Smooth muscle cell (in vitro differentiated cells): ENCODE results near the gene PLN. TPM values are rescaled to one million over a fixed set of nuclear protein-coding genes. Genes with fewer than 3 reads are reported as not detected.

Experiments used
- DNase-seq: peaks from one replicate; lab custom pipeline; 2025; ENCODE audit not compliant: unreplicated experiment; lab: John Stamatoyannopoulos, UW
- H2AFZ ChIP-seq: fragments of 200-600 bp; sonication (generic); 2 replicates; pipeline ENCODE4 v1.6.0; 2016; ENCODE audit warnings: antibody characterized with exemption, low read depth, mild to moderate bottlenecking
- H3F3A ChIP-seq: fragments of 200-600 bp; sonication (generic); 2 replicates; pipeline ENCODE4 v1.6.0; 2017; ENCODE audit warnings: antibody characterized with exemption, low read depth
- H3K27ac ChIP-seq: fragments of 200-600 bp; sonication (generic); 2 replicates; pipeline ENCODE4 v1.5.1; 2016; ENCODE audit warnings: low read depth, mild to moderate bottlenecking
- H3K27me3 ChIP-seq: fragments of 200-600 bp; sonication (generic); 2 replicates; pipeline ENCODE4 v1.6.1; 2016; ENCODE audit warnings: low read depth, mild to moderate bottlenecking
- H3K36me3 ChIP-seq: fragments of 200-600 bp; sonication (generic); 2 replicates; pipeline ENCODE4 v1.5.1; 2016; ENCODE audit warnings: low read depth
- H3K4me1 ChIP-seq: fragments of 200-600 bp; sonication (generic); 2 replicates; pipeline ENCODE4 v1.5.1; 2016; ENCODE audit warnings: low read depth
- H3K4me2 ChIP-seq: fragments of 200-600 bp; sonication (generic); 2 replicates; pipeline ENCODE4 v1.6.0; 2016; ENCODE audit warnings: mild to moderate bottlenecking
- H3K4me3 ChIP-seq: fragments of 200-600 bp; sonication (generic); 2 replicates; pipeline ENCODE4 v1.5.1; 2016; ENCODE audit warnings: mild to moderate bottlenecking
- H3K79me2 ChIP-seq: fragments of 200-600 bp; sonication (generic); 2 replicates; pipeline ENCODE4 v1.6.0; 2016; ENCODE audit warnings: low read depth, mild to moderate bottlenecking
- H3K9ac ChIP-seq: fragments of 200-600 bp; sonication (generic); 2 replicates; pipeline ENCODE4 v1.6.0; 2016; ENCODE audit warnings: low read depth
- H3K9me3 ChIP-seq: fragments of 200-600 bp; sonication (generic); replicated peaks from 2 replicates; pipeline ENCODE4 v1.5.1; 2016; ENCODE audit warnings: low read depth
- H4K20me1 ChIP-seq: fragments of 200-600 bp; sonication (generic); 2 replicates; pipeline ENCODE4 v1.6.0; 2016; ENCODE audit warnings: low read depth
- CTCF ChIP-seq: fragments of 200-600 bp; sonication (generic); IDR thresholded peaks from 2 replicates; pipeline ENCODE4 v1.5.1; 2017; ENCODE audit warnings: borderline replicate concordance, mild to moderate bottlenecking, antibody characterized with exemption; ENCODE audit not compliant: insufficient read depth, poor library complexity, severe bottlenecking
- WGBS: methylation state at CpG from one replicate; pipeline ENCODE4 v1.1.7; 2016; ENCODE audit warnings: low lambda C conversion rate; 5-methylcytosine and 5-hydroxymethylcytosine counted together
- polyA plus RNA-seq: library from polyadenylated mRNA; unstranded; fragments of >200 nt; fragmentation: Nextera tagmentation; extraction: Ambion mirVana; gene quantifications from 2 replicates; pipeline ENCODE4 v1.2.1, GENCODE V29; 2016
- total RNA-seq: library from RNA; depleted of rRNA; stranded (reverse); fragments of >200 nt; gene quantifications from 2 replicates; pipeline ENCODE4 v1.2.3, GENCODE V29; 2014

Gene PLN
- total and polyA plus RNA-seq, 2 experiments from 2014 or later = 0.75 to 2.9 TPM

GRCh38 chr6:118589649-118590365 is 41.7 kb downstream of the PLN start:
- H2AFZ ChIP-seq = no peak overlapping the region
- peaks cover 41% of the 10 kb centered on the region for H3K79me2 ChIP-seq
- no peak overlapping the region for H3K4me2 ChIP-seq
- no peak overlapping the region for H3K9ac ChIP-seq
- peaks cover 97% of the 10 kb centered on the region for H4K20me1 ChIP-seq
- no peak for DNase-seq
- TF ChIP-seq CTCF = no peak
- no peaks in the 10 kb centered on the region for H3K27me3 ChIP-seq
- no peak overlapping the region for H3K27ac ChIP-seq
- no peaks in the 10 kb centered on the region for H3K4me1 ChIP-seq
- H3K4me3 ChIP-seq = no peak overlapping the region
- H3K36me3 ChIP-seq = no peaks in the 10 kb centered on the region
- H3K9me3 ChIP-seq = no peaks in the 10 kb centered on the region
- WGBS = 70% methylated on average over 6 of the region's 6 CpGs
- peaks cover 3% of the 10 kb centered on the region for H3F3A ChIP-seq

- TF ChIP-seq CTCF = no peak
- Histone ChIP-seq H4K20me1 (peaks cover 84% of the 10 kb centered on the region), H2AFZ (no peak overlapping the region), H3K4me1 (no peaks in the 10 kb centered on the region), H3K36me3 (no peaks in the 10 kb centered on the region), H3K27ac (no peak overlapping the region), H3K79me2 (peaks cover 60% of the 10 kb centered on the region), H3K4me3 (no peak overlapping the region), H3K4me2 (no peak overlapping the region), H3K9ac (no peak overlapping the region), H3K27me3 (no peaks in the 10 kb centered on the region), H3F3A (no peaks in the 10 kb centered on the region), H3K9me3 (no peaks in the 10 kb centered on the region)
- 93% methylated on average over 3 of the region's 3 CpGs for WGBS
- no peak for DNase-seq
These were observed 43.8 kb downstream of the PLN start for GRCh38 chr6:118591897-118592296.

- WGBS = 92% methylated on average over 1 of the region's 1 CpG
These were observed 46.8 kb downstream of the PLN start for GRCh38 chr6:118594877-118595276.

More at GRCh38 chr6:118594877-118595276, 46.8 kb downstream of the PLN start:
- DNase-seq = no peak
- Histone ChIP-seq H3F3A (no peaks in the 10 kb centered on the region), H3K9ac (no peak overlapping the region), H3K27me3 (no peaks in the 10 kb centered on the region), H3K9me3 (no peaks in the 10 kb centered on the region), H3K79me2 (peaks cover 68% of the 10 kb centered on the region), H3K36me3 (no peaks in the 10 kb centered on the region), H4K20me1 (peaks cover 74% of the 10 kb centered on the region), H3K4me2 (no peak overlapping the region), H3K27ac (no peak overlapping the region), H3K4me1 (no peaks in the 10 kb centered on the region), H3K4me3 (no peak overlapping the region), H2AFZ (no peak overlapping the region)
- TF ChIP-seq CTCF = no peak
